VCaP (cell line): Measurements from ENCODE around the gene WDR45B.

Experiments used
- H3K27ac ChIP-seq: fragments of 450-650 bp; 2 replicates; pipeline ENCODE4 v1.5.1; 2017
- TF ChIP-seq, protein P1 (sequence below): fragments of 450-650 bp; conservative IDR thresholded peaks from 2 replicates; pipeline ENCODE4 v1.5.1; 2017; ENCODE audit warnings: mild to moderate bottlenecking, moderate library complexity

WDR45B gene

DNA sequence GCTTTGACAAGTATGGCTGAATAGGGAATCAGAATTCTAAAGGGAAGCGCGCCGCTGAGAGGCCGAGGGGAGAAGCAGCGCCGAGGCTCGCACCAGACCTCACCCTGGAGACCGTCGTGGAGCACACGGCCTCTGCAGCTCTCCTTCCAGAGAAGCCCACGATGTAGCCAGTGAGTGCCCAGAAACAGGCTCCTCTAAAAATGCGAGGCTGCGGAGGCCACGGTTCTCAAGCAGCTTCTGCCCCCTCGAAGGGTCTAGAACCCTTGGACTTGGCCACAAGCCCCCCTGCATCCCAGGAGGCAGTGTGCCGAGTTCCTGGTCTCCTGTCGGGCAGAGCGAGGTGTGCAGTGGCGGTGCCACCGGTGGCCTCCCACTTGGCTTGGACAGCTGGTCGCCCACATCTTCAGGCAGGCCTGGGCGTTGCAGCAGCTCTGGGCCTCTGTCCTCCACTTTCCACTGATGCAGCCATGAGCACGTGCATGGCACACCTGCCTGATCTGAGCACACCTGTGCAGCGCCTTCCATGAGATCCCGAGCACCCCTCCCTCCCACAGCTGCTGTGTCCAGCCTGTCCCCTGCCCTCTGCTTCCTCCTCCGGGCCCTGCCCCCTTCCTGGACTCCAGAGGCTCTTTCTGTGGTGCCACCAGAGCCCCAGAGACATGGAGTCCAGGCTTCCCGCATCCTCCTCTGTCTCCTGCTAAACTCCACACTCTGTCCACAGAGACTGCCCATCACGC is 18.9 kb upstream of the WDR45B start:
- no peak overlapping the region for H3K27ac ChIP-seq
- TF ChIP-seq, protein P1, sequence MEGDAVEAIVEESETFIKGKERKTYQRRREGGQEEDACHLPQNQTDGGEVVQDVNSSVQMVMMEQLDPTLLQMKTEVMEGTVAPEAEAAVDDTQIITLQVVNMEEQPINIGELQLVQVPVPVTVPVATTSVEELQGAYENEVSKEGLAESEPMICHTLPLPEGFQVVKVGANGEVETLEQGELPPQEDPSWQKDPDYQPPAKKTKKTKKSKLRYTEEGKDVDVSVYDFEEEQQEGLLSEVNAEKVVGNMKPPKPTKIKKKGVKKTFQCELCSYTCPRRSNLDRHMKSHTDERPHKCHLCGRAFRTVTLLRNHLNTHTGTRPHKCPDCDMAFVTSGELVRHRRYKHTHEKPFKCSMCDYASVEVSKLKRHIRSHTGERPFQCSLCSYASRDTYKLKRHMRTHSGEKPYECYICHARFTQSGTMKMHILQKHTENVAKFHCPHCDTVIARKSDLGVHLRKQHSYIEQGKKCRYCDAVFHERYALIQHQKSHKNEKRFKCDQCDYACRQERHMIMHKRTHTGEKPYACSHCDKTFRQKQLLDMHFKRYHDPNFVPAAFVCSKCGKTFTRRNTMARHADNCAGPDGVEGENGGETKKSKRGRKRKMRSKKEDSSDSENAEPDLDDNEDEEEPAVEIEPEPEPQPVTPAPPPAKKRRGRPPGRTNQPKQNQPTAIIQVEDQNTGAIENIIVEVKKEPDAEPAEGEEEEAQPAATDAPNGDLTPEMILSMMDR, result no peak

DNA sequence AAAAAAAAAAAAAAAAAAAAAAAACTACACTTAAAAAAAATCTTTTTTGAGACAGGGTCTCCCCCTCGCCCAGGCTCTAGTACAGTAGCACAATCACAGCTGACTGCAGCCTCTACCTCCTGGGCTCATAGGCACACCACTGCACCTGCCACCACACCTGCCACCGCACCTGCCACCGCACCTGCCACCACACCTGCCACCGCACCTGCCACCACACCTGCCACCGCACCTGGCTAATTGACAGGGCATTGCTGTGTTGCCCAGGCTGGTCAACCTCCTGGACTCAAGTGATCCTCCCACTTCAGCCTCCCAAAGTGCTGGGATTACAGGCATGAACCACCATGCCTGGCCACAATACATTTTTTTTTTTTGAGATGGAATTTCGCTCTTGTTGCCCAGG is 17.6 kb upstream of the WDR45B start:
- TF ChIP-seq, protein P1, result no peak

DNA sequence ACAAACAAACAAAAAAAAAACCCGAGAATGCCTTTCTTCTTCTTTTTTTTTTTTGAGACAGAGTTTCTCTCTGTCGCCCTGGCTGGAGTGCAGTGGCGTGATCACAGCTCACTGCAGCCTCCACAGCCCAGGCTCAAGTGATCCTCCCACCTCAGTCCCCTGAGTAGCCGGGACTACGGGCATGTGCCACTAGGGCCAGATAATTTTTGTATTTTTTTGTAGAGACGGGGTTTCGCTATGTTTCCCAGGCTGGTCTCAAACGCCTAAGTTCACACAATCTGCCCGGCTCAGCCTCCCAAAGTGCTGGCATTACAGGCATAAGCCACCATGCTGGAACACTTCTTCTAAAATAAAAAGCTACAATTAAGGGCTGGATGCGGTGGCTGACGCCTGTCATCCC is 17.0 kb upstream of the WDR45B start:
- TF ChIP-seq, protein P1, result no peak
- H3K27ac ChIP-seq, result no peak overlapping the region

More for the DNA sequence above, 17.6 kb upstream of the WDR45B start:
- no peak overlapping the region for H3K27ac ChIP-seq

DNA sequence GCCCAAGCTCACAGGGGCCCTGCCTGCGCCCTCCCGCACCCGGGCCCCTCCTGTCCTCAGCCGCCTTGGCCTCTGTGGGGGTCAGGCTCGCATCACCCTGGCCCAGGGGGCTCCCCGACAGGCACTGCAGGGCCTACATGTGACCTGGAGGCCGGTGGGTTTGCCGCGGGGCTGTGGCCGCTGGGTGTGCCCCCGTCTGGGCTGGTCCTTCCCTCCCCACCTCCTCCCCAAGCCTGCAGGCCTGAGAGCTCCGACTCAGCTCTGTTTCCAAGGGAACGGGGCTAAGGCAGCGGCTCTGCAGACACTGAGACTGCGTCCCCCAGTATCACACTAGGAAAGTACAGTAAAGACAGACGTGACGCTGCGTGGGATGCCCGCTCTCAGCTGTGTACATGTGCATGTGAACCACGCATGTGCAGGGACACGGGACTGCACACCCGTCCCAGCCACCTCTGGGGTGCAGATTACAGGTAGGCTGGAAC is 16.5 kb upstream of the WDR45B start:
- H3K27ac ChIP-seq, result no peak overlapping the region
- TF ChIP-seq, protein P1, result no peak

DNA sequence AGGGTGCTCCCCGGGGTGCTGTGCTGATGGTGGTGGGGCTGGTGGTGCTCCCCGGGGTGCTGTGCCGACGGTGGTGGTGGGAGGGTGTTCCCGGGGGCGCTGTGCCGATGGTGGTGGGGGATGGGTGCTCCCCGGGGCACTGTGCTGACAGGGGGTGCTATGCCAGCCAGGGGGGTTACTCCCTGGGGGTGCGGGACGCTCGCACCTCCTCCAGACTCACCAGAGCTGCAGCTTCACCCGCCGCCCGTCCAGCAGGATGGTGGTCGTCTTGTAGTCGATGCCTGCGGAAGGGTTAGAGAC is 16.0 kb upstream of the WDR45B start:
- H3K27ac ChIP-seq, result no peak overlapping the region

DNA sequence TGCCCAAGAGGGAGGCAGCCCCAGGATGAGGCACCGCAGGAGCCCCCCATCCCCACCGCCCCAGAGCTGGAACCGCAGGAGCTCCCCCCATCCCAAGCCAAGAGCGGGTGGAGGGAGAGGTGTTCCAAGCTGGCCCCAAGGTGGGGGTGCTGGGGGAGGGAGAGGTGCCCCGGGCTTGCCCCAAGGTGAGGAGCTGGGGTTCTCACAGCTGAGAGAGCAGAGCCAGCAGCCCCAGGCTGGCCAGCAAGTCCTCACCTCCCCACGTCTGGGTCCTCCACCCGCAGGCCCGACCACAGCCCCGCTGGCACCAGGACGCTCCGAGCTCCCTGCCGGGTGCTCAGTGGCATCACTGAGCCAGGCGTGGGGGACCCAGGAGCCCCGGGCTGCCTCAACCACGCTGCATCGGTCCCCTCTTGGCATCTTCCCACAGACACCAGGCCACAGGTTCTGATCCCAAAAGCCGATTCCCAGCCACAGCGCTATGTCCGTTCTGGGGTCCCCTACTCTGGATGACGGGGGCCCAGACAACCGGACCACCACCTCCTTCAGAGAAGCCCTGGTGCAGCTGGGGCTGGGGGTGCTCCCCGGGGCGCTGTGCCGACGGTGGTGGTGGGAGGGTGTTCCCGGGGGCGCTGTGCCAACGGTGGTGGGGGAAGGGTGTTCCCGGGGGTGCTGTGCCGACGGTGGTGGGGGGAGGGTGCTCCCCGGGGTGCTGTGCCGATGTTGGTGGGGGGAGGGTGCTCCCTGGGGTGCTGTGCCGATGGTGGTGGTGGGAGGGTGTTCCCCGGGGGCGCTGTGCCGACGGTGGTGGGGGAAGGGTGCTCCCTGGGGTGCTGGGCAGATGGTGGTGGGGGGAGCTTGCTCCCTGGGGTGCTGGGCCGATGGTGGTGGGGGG is 15.4 kb upstream of the WDR45B start:
- no peak overlapping the region for H3K27ac ChIP-seq
- TF ChIP-seq, protein P1, result no peak

More for the DNA sequence above, 16.0 kb upstream of the WDR45B start:
- TF ChIP-seq, protein P1, result no peak

DNA sequence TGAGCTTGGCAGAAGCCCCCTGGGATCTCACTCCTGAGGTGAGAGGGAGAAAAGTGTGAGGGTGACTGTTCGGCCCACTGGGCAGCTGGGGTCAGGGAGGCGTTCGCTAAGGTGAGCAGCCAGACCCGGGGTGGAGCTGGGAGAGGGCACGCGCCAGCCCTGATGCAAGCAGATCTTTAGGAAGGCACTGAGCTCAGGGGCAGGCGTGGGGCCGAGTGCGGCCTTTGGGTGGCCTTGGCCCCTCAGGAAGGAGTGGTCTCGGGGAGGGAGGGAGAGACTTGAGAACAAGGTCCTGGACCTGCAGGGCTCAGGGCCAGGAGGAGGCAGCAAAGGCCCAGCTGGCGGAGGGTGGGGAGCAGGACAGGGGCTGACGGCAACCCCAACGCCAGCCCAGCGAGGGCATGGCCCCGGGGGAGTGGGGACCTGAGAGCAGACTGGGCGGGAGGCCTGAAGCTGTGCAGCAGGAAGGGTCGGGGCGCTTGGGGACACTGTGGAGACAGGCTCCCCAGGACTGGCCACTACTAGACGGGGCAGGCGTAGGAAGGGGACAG is 14.5 kb upstream of the WDR45B start:
- no peak overlapping the region for H3K27ac ChIP-seq
- TF ChIP-seq, protein P1, result no peak
